Measurements from ENCODE around the gene CRNN.

The CRNN gene

DNA sequence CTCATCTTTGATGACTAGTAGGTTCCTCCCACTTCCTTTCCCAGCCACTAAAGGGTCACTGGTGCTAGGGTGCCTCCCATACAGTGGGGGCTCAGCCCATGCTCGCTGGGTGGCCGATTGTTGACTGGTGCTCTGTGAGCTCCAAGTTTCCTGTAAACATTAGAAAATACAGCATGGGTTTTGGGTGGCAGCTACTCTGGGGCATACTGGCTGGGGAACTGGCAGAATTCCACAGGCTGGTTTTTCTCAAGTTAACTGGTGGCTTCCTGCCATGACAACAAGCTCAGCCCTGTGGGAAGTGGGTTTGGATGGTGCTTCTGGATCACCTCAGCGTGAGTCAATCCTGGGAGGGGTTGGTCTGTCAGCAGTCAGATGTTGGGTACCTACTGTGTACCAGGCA is 28.7 kb upstream of the CRNN start:
- H3K4me1 Mint-ChIP-seq (ENCODE audit: low read depth) = no peaks in the 10 kb centered on the region

DNA sequence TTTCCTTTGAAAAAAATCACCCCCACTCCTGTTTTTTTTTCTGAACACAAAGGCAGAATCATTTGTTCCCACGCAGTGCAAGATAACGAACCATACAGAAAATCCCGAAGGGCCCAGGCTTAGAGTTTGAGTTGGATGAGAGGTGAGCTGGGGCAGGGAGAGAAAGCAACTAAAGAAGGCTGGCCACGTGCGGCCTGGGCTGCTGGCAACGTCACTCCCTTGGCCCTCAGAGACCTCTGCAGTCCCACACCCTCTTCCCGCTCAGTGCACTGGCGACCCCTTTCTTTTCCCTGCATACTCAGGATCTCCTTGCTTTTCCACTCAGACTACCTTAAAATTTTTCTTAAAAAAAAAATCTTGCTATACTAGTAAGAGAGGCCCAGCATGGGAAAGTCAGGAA is 28.2 kb upstream of the CRNN start:
- Mint-ChIP-seq H3K9me3 (no peaks in the 10 kb centered on the region), H3K36me3 (ENCODE audit: low read depth) (no peaks in the 10 kb centered on the region), H3K27ac (no peak overlapping the region), H3K4me3 (no peak overlapping the region), H3K27me3 (ENCODE audit: low read depth) (peaks cover 11% of the 10 kb centered on the region), H3K4me1 (ENCODE audit: low read depth) (no peaks in the 10 kb centered on the region)
- no peak for DNase-seq (ENCODE audit: low spot score)

More for the DNA sequence above, 28.7 kb upstream of the CRNN start:
- Mint-ChIP-seq H3K9me3 (no peaks in the 10 kb centered on the region), H3K27me3 (ENCODE audit: low read depth) (peaks cover 10% of the 10 kb centered on the region), H3K4me3 (no peak overlapping the region), H3K27ac (no peak overlapping the region), H3K36me3 (ENCODE audit: low read depth) (no peaks in the 10 kb centered on the region)
- no peak for DNase-seq (ENCODE audit: low spot score)

DNA sequence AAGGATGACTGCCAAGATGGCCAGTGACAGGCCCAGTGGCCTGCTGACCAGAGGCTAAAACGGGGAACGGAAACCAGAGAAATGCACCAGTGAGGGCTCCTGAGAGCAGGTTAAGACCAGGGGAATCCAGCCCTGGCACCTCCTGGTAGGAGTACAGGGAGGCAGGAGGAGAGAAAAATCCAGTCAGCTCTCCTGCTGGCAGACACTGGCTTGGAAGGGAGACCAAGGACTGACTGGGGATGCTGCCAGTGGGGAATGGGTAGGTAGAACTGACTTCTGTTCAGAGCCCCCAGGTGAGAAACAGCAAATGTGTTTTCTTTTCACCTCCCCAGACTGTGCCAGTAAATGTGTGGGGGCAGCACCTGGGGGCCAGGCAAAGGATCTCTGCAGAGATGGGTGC is 27.7 kb upstream of the CRNN start:
- no peak overlapping the region for H3K4me3 Mint-ChIP-seq
- no peak for DNase-seq (ENCODE audit: low spot score)
- no peak overlapping the region for H3K27ac Mint-ChIP-seq

DNA sequence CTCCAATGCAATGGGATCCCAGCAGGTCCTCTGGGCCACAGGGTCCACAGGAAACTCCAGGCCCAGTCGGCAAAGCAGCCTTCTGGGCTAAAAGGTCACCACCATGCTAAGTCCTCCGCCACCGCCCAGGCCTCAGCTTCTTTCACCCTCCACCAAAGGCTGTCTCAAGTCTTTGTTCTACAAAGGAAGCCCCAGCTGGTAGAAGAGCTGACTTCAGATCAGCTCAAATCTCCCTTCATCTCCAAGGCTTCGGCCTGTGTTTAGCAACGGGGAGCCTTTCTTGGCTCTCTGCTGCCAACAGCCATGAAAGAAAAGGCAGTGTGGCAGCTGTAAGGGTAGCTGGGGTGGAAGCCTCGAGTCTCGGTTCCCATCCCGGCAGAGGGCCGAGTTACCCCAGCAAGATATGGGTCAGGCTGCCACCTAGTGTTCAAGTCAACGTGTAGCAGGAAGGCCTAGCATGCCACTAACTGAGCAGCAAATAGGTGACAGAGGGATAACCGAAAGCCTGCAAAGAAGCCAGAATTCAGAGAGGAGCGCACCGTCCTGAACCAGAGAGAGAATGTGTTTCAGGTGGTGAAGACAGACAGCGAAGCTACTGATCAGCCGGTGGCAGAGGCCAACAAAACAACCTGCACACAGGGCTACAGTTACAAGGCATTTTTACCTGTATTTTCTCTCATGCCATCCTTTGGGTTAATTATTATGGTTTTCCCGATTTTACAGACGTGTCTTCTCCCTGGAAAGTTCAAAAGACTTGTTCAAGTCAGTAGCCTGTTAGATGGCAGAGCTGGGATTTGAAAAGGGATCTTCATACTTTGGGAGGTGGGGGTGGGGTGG is 26.8 kb upstream of the CRNN start:
- Mint-ChIP-seq H3K27ac (no peak overlapping the region), H3K4me3 (no peak overlapping the region), H3K4me1 (ENCODE audit: low read depth) (no peaks in the 10 kb centered on the region), H3K9me3 (no peaks in the 10 kb centered on the region), H3K27me3 (ENCODE audit: low read depth) (peaks cover 15% of the 10 kb centered on the region), H3K36me3 (ENCODE audit: low read depth) (no peaks in the 10 kb centered on the region)
- peak; percentile 50 for DNase-seq (ENCODE audit: low spot score)

More for the DNA sequence above, 27.7 kb upstream of the CRNN start:
- no peaks in the 10 kb centered on the region for H3K9me3 Mint-ChIP-seq
- H3K27me3 Mint-ChIP-seq (ENCODE audit: low read depth) = peaks cover 12% of the 10 kb centered on the region
- H3K4me1 Mint-ChIP-seq (ENCODE audit: low read depth) = no peaks in the 10 kb centered on the region
- no peaks in the 10 kb centered on the region for H3K36me3 Mint-ChIP-seq (ENCODE audit: low read depth)

DNA sequence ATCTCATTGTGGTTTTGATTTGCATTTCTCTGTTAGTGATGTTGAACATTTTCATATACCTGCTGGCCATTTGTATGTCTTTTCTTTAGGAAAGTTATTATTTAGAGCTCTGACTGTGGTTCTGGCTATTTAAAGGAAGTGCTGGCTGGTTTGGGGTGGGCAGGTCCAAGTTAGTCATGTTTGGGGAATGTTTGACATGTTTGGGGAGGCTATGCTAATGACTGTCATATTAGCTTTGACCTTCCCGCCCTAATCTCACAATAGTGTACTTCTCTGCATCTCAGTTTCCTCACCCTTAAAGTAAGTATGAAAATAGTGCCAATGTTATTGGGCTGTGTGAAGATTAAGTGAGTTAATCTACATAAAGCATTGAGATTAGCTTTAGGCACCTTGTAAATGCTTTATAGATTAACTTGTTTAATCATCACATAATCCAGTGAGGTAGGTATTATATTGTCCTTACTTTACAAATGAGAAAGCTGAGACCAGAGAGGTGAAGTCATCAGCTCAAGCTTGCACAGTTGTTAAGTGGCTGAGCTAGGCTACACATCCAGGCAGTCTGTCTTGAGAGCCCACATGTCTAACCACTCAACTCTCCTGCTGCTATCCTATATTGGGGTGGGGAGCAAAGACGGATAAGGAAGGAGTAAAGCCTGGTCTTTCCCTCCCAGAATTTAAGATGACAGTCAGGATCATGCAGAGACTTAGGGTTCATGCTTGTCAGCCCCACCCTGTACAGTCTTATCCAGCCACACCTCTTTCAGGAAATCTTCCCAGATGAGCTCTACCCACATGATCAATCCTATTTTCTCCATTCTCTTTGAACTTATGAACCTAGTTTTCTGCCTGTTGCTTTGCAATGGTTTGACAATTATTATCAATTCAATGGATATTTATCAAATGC is 22.8 kb upstream of the CRNN start:
- no peaks in the 10 kb centered on the region for H3K9me3 Mint-ChIP-seq
- DNase-seq (ENCODE audit: low spot score) = no peak
- H3K27ac Mint-ChIP-seq = no peak overlapping the region
- H3K4me3 Mint-ChIP-seq = no peak overlapping the region
- peaks cover 16% of the 10 kb centered on the region for H3K27me3 Mint-ChIP-seq (ENCODE audit: low read depth)
- no peaks in the 10 kb centered on the region for H3K36me3 Mint-ChIP-seq (ENCODE audit: low read depth)
- H3K4me1 Mint-ChIP-seq (ENCODE audit: low read depth) = no peaks in the 10 kb centered on the region

DNA sequence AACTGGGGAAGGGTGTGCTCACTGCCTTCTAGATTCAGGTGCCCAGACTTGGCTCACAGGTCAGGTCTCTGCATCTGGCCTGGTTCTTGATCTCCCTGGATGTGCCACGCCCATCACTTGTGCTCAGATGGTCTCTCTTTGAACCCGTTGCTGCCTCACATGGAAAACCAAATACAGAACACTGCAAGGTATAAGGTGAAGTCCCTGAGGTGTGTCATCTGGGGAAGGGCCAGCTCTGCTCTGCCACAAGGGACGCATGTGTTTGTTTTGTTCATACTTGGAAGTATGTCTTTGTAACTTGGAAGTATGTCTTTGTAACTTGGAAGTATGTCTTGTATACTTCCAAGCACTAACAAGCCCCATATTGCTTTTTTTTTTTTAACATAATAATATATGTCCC is 13.4 kb upstream of the CRNN start:
- Mint-ChIP-seq H3K27ac (no peak overlapping the region), H3K4me3 (no peak overlapping the region), H3K4me1 (ENCODE audit: low read depth) (no peaks in the 10 kb centered on the region), H3K9me3 (peaks cover 10% of the 10 kb centered on the region), H3K27me3 (ENCODE audit: low read depth) (no peaks in the 10 kb centered on the region), H3K36me3 (ENCODE audit: low read depth) (no peaks in the 10 kb centered on the region)
- DNase-seq (ENCODE audit: low spot score) = no peak

DNA sequence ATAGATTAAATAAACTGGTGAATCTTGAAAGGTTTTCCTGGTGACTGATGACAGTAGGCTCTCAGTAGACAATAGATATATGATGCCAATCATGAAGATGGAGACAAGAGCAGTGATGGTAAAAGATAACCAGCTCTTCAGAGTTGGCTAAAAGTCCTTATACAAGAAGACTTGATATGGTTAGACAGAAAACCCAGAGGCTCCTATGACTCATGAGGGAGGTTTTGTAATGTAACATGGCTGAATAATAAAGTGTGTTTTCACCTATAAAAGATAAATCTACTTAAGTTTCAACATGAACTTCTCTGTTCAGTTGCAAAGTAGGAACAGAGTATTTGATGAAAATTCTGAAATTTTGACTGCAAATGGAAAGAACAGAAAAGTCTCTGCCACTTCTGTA is 12.7 kb upstream of the CRNN start:
- no peaks in the 10 kb centered on the region for H3K27me3 Mint-ChIP-seq (ENCODE audit: low read depth)
- no peaks in the 10 kb centered on the region for H3K4me1 Mint-ChIP-seq (ENCODE audit: low read depth)
- H3K9me3 Mint-ChIP-seq = peaks cover 10% of the 10 kb centered on the region
- H3K27ac Mint-ChIP-seq = no peak overlapping the region
- no peak overlapping the region for H3K4me3 Mint-ChIP-seq
- no peaks in the 10 kb centered on the region for H3K36me3 Mint-ChIP-seq (ENCODE audit: low read depth)
- no peak for DNase-seq (ENCODE audit: low spot score)

DNA sequence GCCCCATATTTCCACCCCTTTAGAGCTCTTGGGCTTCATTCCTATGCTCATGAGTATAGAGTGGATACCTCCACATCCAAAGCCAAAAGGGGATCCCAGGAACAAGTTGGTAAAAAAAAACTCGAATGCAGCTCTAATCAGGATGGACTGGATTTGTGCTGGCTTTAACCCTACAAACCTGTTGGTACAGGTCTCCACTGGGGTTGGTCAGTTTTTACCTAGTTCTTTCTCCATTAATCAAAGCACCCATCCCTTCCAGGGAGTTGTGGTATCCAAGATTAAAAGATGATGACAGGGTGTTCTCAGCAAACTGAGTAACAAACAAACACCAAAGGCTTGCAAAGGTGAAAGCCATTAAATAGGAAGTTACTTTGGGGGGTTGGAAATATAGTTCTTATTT is 5.9 kb upstream of the CRNN start:
- Mint-ChIP-seq H3K4me1 (ENCODE audit: low read depth) (no peaks in the 10 kb centered on the region), H3K4me3 (no peak overlapping the region), H3K9me3 (peaks cover 10% of the 10 kb centered on the region), H3K36me3 (ENCODE audit: low read depth) (no peaks in the 10 kb centered on the region), H3K27me3 (ENCODE audit: low read depth) (peaks cover 5% of the 10 kb centered on the region), H3K27ac (no peak overlapping the region)
- no peak for DNase-seq (ENCODE audit: low spot score)

DNA sequence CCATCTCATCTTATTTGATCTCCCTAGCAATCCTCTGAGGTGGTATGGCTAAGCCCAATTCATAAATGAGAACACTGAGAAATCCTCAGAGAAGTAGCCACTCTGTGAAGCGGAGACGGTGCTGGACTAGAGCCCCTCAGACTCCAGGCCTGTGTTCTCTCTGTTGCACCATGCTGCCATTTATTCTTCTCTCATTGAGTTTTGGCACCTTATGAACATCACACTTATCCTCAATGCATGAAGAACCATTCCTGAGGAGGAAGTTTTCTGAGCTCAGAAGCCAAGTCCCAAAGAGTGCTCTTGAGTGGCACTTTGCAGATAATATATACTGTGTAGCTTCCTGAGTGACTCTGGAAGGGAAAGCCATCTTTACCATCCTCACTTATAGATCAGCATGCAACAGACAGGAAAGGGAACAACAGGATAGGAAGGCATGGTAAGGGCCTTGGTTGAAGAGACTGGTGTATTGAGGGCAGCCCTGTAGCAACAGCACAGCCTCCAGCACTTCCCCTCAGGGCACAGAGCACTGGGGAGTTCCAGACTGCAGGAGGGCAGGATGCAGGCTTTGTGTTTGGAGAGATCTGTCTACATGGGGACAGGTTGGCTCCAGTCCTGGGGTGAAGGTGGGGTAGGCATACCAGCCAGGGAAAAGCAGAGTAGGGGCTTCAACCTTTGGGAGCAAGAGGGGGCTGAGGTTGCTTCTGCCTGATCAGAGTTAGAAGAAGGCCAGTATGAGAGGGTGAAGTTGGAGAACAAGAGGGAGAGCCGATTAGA is 1.6 kb upstream of the CRNN start:
- Mint-ChIP-seq H3K9me3 (no peaks in the 10 kb centered on the region), H3K36me3 (ENCODE audit: low read depth) (no peaks in the 10 kb centered on the region), H3K27ac (no peak overlapping the region), H3K27me3 (ENCODE audit: low read depth) (peaks cover 5% of the 10 kb centered on the region), H3K4me3 (no peak overlapping the region), H3K4me1 (ENCODE audit: low read depth) (no peaks in the 10 kb centered on the region)
- no peak for DNase-seq (ENCODE audit: low spot score)

DNA sequence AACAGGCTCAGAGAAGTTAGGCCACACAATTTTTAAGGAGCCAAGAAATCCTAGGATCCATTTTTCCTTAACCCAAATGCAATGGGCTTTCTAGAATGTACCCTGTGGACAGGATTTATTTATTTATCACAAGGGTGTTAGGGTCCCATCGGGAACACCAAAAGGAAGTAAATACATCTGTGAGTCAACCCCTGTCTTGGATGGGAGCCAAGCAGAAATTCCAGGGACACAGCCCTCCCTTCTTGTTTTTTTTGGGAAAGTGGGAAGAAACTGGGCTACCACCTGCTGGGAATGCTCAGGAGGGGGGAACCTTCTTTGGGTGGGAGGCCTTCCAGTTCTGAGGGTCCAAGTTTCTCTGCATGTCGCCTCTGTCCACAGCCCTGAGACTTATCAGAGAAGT is 1.3 kb downstream of the CRNN start:
- Mint-ChIP-seq H3K36me3 (ENCODE audit: low read depth) (no peaks in the 10 kb centered on the region), H3K9me3 (no peaks in the 10 kb centered on the region), H3K4me1 (ENCODE audit: low read depth) (no peaks in the 10 kb centered on the region), H3K27me3 (ENCODE audit: low read depth) (peaks cover 5% of the 10 kb centered on the region), H3K27ac (no peak overlapping the region), H3K4me3 (no peak overlapping the region)
- no peak for DNase-seq (ENCODE audit: low spot score)

DNA sequence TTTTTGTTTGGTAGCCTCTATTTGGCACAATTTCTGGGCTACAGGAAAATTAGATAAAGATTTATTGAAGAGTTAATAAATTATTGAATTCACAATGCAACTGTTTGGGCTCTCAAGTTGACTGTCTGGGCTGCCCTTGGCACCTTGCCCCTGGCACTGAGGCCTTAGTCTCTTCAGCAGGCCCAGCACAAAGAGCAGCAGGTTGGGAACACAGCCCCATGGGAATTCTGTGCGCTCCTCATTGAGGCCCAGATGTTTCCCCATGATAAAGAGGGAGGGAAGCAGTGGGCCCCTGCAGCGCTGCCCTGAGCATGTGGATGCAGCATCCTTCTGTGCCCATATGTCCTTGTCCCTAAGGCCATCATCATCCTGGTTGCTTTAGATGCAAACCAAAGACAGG is 2.9 kb downstream of the CRNN start:
- no peak overlapping the region for H3K4me3 Mint-ChIP-seq
- H3K36me3 Mint-ChIP-seq (ENCODE audit: low read depth) = no peaks in the 10 kb centered on the region

DNA sequence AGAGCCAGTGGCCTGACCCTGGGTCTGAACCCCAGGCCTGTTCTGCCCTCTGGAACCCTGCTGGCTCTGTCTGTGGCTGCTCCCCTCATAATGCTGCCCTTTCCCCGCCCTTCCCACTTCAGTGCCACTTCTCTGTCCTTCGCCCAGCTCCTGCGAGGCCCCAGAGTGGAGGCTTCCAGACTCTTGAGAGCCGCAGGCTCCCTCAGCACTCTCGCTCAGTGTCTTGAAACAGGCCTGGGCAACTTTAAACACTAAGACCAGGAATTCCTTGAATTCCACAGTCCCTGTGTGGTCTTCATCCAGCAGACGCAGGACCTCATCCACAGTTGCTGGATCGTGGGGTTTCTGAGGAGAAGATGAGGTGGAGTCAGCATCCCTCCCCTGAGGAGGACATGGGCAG is 3.5 kb downstream of the CRNN start:
- Mint-ChIP-seq H3K27me3 (ENCODE audit: low read depth) (peaks cover 3% of the 10 kb centered on the region), H3K36me3 (ENCODE audit: low read depth) (no peaks in the 10 kb centered on the region), H3K9me3 (no peaks in the 10 kb centered on the region), H3K4me3 (no peak overlapping the region), H3K27ac (no peak overlapping the region), H3K4me1 (ENCODE audit: low read depth) (no peaks in the 10 kb centered on the region)
- DNase-seq (ENCODE audit: low spot score) = no peak

More for the DNA sequence above, 2.9 kb downstream of the CRNN start:
- Mint-ChIP-seq H3K27me3 (ENCODE audit: low read depth) (peaks cover 3% of the 10 kb centered on the region), H3K27ac (no peak overlapping the region), H3K9me3 (no peaks in the 10 kb centered on the region), H3K4me1 (ENCODE audit: low read depth) (no peaks in the 10 kb centered on the region)
- no peak for DNase-seq (ENCODE audit: low spot score)

DNA sequence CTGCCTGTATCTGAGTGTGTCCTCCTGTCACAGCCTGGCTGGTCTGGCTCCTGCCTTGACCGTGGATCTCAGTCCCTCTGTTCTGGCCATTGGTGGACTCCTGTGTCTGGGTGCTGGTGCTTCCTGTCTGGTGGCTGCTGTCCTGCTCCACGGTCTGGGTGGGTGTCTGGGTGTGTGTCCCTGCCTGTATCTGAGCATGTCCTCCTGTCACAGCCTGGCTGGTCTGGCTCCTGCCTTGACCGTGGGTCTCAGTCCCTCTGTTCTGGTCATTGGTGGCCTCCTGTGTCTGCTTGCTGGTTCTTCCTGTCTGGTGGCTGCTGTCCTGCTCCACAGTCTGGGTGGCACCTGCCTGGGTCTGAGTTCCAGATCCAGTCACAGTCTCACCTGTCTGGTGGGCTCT is 4.0 kb downstream of the CRNN start:
- H3K9me3 Mint-ChIP-seq = no peaks in the 10 kb centered on the region
- no peaks in the 10 kb centered on the region for H3K36me3 Mint-ChIP-seq (ENCODE audit: low read depth)
- peaks cover 3% of the 10 kb centered on the region for H3K27me3 Mint-ChIP-seq (ENCODE audit: low read depth)
- no peaks in the 10 kb centered on the region for H3K4me1 Mint-ChIP-seq (ENCODE audit: low read depth)
- H3K27ac Mint-ChIP-seq = no peak overlapping the region
- H3K4me3 Mint-ChIP-seq = no peak overlapping the region
- no peak for DNase-seq (ENCODE audit: low spot score)

DNA sequence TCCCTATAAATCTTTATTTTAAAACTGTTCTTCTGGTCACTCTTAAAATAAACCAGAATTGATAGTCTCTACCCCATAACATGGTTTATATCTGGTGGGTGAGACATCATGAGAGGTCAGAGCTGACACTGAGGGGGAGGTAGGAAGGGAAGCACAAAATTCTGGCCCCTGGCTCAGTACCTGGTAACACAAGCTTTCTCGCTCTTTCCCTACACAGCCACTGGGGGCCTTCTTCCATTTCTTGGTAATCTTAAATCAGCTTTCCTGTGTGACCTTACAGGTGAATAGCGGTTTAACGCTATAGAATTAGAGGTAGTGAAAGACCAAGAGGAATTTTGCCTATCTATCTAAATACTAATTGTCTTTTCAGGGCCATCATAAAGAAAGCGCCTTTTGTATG is 5.4 kb downstream of the CRNN start:
- no peak overlapping the region for H3K4me3 Mint-ChIP-seq
- DNase-seq (ENCODE audit: low spot score) = no peak
- H3K27ac Mint-ChIP-seq = no peak overlapping the region
- no peaks in the 10 kb centered on the region for H3K36me3 Mint-ChIP-seq (ENCODE audit: low read depth)
- H3K27me3 Mint-ChIP-seq (ENCODE audit: low read depth) = peaks cover 6% of the 10 kb centered on the region
- no peaks in the 10 kb centered on the region for H3K9me3 Mint-ChIP-seq
- no peaks in the 10 kb centered on the region for H3K4me1 Mint-ChIP-seq (ENCODE audit: low read depth)
